GM18951 (cell line): ENCODE results near the gene FAM163A.

ENCODE experiments used
- POLR2A ChIP-seq: IDR thresholded peaks from 4 replicates; pipeline ENCODE4 v1.6.1; 2011; ENCODE audit warnings: mild to moderate bottlenecking; ENCODE audit not compliant: insufficient read length, insufficient read depth; ENCODE audit errors: extremely low read depth
- in situ Hi-C: fragments of 300-500 bp; cut with MboI; formaldehyde crosslinking; loops from one replicate; pipeline ENCODE4 v1.12.0; 2022; ENCODE audit warnings: low sequenced_read_pairs, mixed read lengths, inconsistent platforms; ENCODE audit not compliant: unreplicated experiment

FAM163A gene

GRCh38 chr1:179786815-179787685, 44.0 kb downstream of the FAM163A start:
- in situ Hi-C loops = no loop called here
- TF ChIP-seq POLR2A = no peak

- in situ Hi-C loops = no loop called here
- no peak for TF ChIP-seq POLR2A
Measured at GRCh38 chr1:179788259-179788658, 45.2 kb downstream of the FAM163A start.

GRCh38 chr1:179793281-179793680, 50.2 kb downstream of the FAM163A start:
- in situ Hi-C loops = no loop called here

GRCh38 chr1:179794146-179794545, 51.1 kb downstream of the FAM163A start:
- in situ Hi-C loops = no loop called here
- no peak for TF ChIP-seq POLR2A

More at GRCh38 chr1:179793281-179793680, 50.2 kb downstream of the FAM163A start:
- no peak for TF ChIP-seq POLR2A

- in situ Hi-C loops = no loop called here
- TF ChIP-seq POLR2A = no peak
Measured at GRCh38 chr1:179794669-179795068, 51.6 kb downstream of the FAM163A start.

GRCh38 chr1:179798213-179798863, 55.2 kb downstream of the FAM163A start:
- in situ Hi-C loops = no loop called here
- no peak for TF ChIP-seq POLR2A

GRCh38 chr1:179798864-179799516, 55.9 kb downstream of the FAM163A start:
- no peak for TF ChIP-seq POLR2A
- in situ Hi-C loops = no loop called here

GRCh38 chr1:179800481-179800880, 57.4 kb downstream of the FAM163A start:
- no peak for TF ChIP-seq POLR2A
- in situ Hi-C loops = loop anchor here (25.0 kb wide), 1 partner anchor 538 kb away; no protein-coding TSS in a partner anchor

- in situ Hi-C loops = loop anchor here (25.0 kb wide), 1 partner anchor 541 kb away; no protein-coding TSS in a partner anchor
Measured at GRCh38 chr1:179803104-179803503, 60.0 kb downstream of the FAM163A start.

GRCh38 chr1:179803918-179804317, 60.8 kb downstream of the FAM163A start:
- in situ Hi-C loops = loop anchor here (25.0 kb wide), 1 partner anchor 542 kb away; no protein-coding TSS in a partner anchor
- TF ChIP-seq POLR2A = no peak

More at GRCh38 chr1:179803104-179803503, 60.0 kb downstream of the FAM163A start:
- no peak for TF ChIP-seq POLR2A

GRCh38 chr1:179804417-179804816, 61.3 kb downstream of the FAM163A start:
- in situ Hi-C loops = loop anchor here (25.0 kb wide), 1 partner anchor 542 kb away; no protein-coding TSS in a partner anchor

GRCh38 chr1:179805291-179806195, 62.5 kb downstream of the FAM163A start:
- TF ChIP-seq POLR2A = no peak
- in situ Hi-C loops = loop anchor here (25.0 kb wide), 1 partner anchor 543 kb away; no protein-coding TSS in a partner anchor
